GM12878 (cell line): ENCODE measurements around the gene ZBTB24. TPM values are rescaled to one million over a fixed set of nuclear protein-coding genes. Genes with fewer than 3 reads are reported as not detected.
A peak's percentile ranks its signal among the peaks of the same experiment; 100 is the strongest.

ENCODE experiments used
- BACH1 ChIP-seq: fragments of 450-650 bp; IDR thresholded peaks from 2 replicates; pipeline ENCODE4 v1.6.1; 2017; ENCODE audit warnings: mild to moderate bottlenecking, borderline replicate concordance
- GATAD2B ChIP-seq: fragments of 450-650 bp; conservative IDR thresholded peaks from 2 replicates; pipeline ENCODE4 v1.6.1; 2017; ENCODE audit warnings: low read depth, mild to moderate bottlenecking, moderate library complexity
- IKZF1 ChIP-seq: fragments of 450-650 bp; conservative IDR thresholded peaks from 2 replicates; pipeline ENCODE4 v1.6.1; 2017; ENCODE audit warnings: antibody characterized with exemption, mild to moderate bottlenecking
- KLF5 ChIP-seq: fragments of 450-650 bp; IDR thresholded peaks from 2 replicates; pipeline ENCODE4 v1.6.1; 2014; ENCODE audit warnings: mild to moderate bottlenecking; ENCODE audit not compliant: partially characterized antibody
- NFIC ChIP-seq: IDR thresholded peaks from 2 replicates; pipeline ENCODE4 v1.6.1; 2012; ENCODE audit warnings: low read depth, mild to moderate bottlenecking, inconsistent platforms, low read length, moderate library complexity
- SIX5 ChIP-seq: IDR thresholded peaks from 2 replicates; pipeline ENCODE4 v1.6.1; 2011; ENCODE audit warnings: mild to moderate bottlenecking, low read depth, low read length, moderate library complexity; ENCODE audit not compliant: severe bottlenecking
- SMC3 ChIP-seq: IDR thresholded peaks from 2 replicates; pipeline ENCODE4 v1.6.1; 2011; ENCODE audit warnings: low read length, improper control_type of control experiment, borderline replicate concordance
- SREBF1 ChIP-seq: IDR thresholded peaks from 2 replicates; pipeline ENCODE4 v1.6.1; 2012; ENCODE audit warnings: mild to moderate bottlenecking, low read length
- polyA plus RNA-seq, 11 experiments: library from polyadenylated mRNA; depleted of rRNA in 4 of 11; unstranded in 6 of 11; stranded (reverse) in 5 of 11; fragments of >200 nt; fragmentation: Nextera tagmentation in 4 of 11; fragmentation: Illumina TruSeq in 1 of 11; extraction: Ambion mirVana in 4 of 11; extraction: Trizol in 1 of 11; gene quantifications; 1 replicate in 1 of 11; 2 replicates in 10 of 11; pipeline versions ENCODE4 v1.2.1 to v1.2.3, GENCODE V29; 2011 to 2016; ENCODE audit warnings: inconsistent platforms in 2 of 11, missing spikeins in 2 of 11, low read depth in 1 of 11
- total RNA-seq, 4 experiments: library from RNA; depleted of rRNA in 3 of 4; stranded (reverse); fragments of >200 nt in 3 of 4; fragmentation: Illumina TruSeq in 1 of 4; extraction: Trizol in 1 of 4; gene quantifications; 2 replicates each; pipeline versions ENCODE4 v1.2.1 to v1.2.3, GENCODE V29; 2013 to 2021
- TF ChIP-seq, protein P1 (sequence below): fragments of 450-650 bp; IDR thresholded peaks from 2 replicates; pipeline ENCODE4 v1.6.1; 2017; ENCODE audit warnings: low read depth, mild to moderate bottlenecking, moderate library complexity
- TF ChIP-seq, protein P2 (sequence below): fragments of 450-650 bp; IDR thresholded peaks from 2 replicates; pipeline ENCODE4 v1.6.1; 2018; ENCODE audit warnings: borderline replicate concordance, mild to moderate bottlenecking; ENCODE audit not compliant: partially characterized antibody
- TF ChIP-seq, protein P3 (sequence below): IDR thresholded peaks from 2 replicates; pipeline ENCODE4 v1.6.1; 2012; ENCODE audit warnings: low read depth, low read length, improper control_type of control experiment

ZBTB24 gene
- total and polyA plus RNA-seq, 10 of the 15 experiments (the other 5 are each of a cell fraction or from before 2014, with no cell fraction given), result 2.9 to 17.7 (median 8.5) TPM

DNA sequence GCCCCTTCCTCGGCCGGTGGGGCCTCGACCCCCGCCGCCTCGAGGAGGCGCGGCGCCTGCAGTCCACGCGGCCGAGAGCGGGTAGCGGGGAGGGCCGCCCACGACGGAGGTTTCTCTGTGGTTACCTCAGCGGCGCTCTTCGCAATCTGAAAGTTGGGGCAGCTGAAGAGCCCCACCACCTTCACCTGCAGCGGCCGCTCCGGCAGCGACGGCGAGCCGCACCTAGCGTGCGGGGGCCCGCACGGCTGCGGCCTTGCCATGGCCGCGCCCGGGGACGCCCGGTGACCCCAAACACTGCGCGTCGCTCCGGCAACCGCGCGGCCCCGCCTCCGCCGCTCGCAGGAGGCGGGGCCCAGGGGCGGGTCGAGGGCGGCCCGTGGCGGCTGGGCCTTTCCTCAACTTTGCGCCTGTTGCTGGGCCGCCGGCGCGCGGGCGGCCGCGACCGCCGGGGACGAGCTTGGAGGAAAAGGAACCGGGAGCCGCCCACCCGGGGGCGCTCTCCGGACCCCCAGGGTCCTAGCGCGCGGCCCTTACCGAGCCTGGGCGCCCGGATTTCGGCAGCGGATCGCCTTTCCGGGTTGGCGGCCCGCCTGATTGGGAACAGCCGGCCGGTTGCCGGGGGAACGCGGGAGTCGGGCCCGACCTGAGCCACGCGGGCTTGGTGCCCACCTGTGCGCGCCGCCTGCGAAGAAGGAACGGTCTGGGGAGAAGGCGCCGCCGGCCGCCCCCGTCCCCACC is 42.5 kb downstream of the ZBTB24 start, which contains the start of the genes PPIL6 and SMPD2 (continued):
- TF ChIP-seq GATAD2B (peak; percentile 87), SREBF1 (no peak), BACH1 (peak; percentile 58), NFIC (no peak), SMC3 (0 out of 2 replicates have a peak, but pooled peaks have one; percentile 3), IKZF1 (peak; percentile 89), KLF5 (peak; percentile 65), SIX5 (no peak)
- TF ChIP-seq, protein P1, sequence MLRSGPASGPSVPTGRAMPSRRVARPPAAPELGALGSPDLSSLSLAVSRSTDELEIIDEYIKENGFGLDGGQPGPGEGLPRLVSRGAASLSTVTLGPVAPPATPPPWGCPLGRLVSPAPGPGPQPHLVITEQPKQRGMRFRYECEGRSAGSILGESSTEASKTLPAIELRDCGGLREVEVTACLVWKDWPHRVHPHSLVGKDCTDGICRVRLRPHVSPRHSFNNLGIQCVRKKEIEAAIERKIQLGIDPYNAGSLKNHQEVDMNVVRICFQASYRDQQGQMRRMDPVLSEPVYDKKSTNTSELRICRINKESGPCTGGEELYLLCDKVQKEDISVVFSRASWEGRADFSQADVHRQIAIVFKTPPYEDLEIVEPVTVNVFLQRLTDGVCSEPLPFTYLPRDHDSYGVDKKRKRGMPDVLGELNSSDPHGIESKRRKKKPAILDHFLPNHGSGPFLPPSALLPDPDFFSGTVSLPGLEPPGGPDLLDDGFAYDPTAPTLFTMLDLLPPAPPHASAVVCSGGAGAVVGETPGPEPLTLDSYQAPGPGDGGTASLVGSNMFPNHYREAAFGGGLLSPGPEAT, result peak; percentile 84
- TF ChIP-seq, protein P2, sequence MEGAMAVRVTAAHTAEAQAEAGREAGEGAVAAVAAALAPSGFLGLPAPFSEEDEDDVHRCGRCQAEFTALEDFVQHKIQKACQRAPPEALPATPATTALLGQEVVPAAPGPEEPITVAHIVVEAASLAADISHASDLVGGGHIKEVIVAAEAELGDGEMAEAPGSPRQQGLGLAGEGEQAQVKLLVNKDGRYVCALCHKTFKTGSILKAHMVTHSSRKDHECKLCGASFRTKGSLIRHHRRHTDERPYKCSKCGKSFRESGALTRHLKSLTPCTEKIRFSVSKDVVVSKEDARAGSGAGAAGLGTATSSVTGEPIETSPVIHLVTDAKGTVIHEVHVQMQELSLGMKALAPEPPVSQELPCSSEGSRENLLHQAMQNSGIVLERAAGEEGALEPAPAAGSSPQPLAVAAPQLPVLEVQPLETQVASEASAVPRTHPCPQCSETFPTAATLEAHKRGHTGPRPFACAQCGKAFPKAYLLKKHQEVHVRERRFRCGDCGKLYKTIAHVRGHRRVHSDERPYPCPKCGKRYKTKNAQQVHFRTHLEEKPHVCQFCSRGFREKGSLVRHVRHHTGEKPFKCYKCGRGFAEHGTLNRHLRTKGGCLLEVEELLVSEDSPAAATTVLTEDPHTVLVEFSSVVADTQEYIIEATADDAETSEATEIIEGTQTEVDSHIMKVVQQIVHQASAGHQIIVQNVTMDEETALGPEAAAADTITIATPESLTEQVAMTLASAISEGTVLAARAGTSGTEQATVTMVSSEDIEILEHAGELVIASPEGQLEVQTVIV, result peak; percentile 73
- TF ChIP-seq, protein P3, sequence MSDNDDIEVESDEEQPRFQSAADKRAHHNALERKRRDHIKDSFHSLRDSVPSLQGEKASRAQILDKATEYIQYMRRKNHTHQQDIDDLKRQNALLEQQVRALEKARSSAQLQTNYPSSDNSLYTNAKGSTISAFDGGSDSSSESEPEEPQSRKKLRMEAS, result peak; percentile 91
